HepG2 (cell line): Measurements from ENCODE around the gene GPR158. TPM values are rescaled to one million over a fixed set of nuclear protein-coding genes. Genes with fewer than 3 reads are reported as not detected.

Experiments
- ISX ChIP-seq: sonication (generic); formaldehyde crosslinking; conservative IDR thresholded peaks from 2 replicates; pipeline ENCODE4 v1.5.0; 2020; ENCODE audit warnings: missing genetic modification reagents
- KLF15 ChIP-seq: sonication (generic); formaldehyde crosslinking; IDR thresholded peaks from 2 replicates; pipeline ENCODE4 v1.8.1; 2023; ENCODE audit warnings: borderline replicate concordance, mild to moderate bottlenecking, inconsistent platforms, missing genetic modification reagents, mixed read lengths
- KMT2B ChIP-seq: IDR thresholded peaks from 2 replicates; pipeline ENCODE4 v1.6.1; 2016; ENCODE audit warnings: missing genetic modification reagents, missing compliant biosample characterization
- TBP ChIP-seq: sonication (generic); formaldehyde crosslinking; IDR thresholded peaks from 2 replicates; pipeline ENCODE4 v1.5.0; 2020; ENCODE audit warnings: missing genetic modification reagents
- YEATS2 ChIP-seq: sonication (generic); formaldehyde crosslinking; IDR thresholded peaks from 2 replicates; pipeline ENCODE4 v1.4.0; 2020; ENCODE audit warnings: missing genetic modification reagents, borderline replicate concordance
- ZNF331 ChIP-seq: sonication (generic); formaldehyde crosslinking; IDR thresholded peaks from 2 replicates; pipeline ENCODE4 v1.4.0; 2020; ENCODE audit warnings: missing genetic modification reagents
- ZNF343 ChIP-seq: sonication (generic); formaldehyde crosslinking; IDR thresholded peaks from 2 replicates; pipeline ENCODE4 v1.4.0; 2020; ENCODE audit warnings: mild to moderate bottlenecking, missing genetic modification reagents
- ZNF660 ChIP-seq: sonication (generic); formaldehyde crosslinking; IDR thresholded peaks from 2 replicates; pipeline ENCODE4 v1.5.1; 2020; ENCODE audit warnings: mild to moderate bottlenecking, low read depth, missing genetic modification reagents, borderline replicate concordance
- ZNF850 ChIP-seq: sonication (generic); formaldehyde crosslinking; conservative IDR thresholded peaks from 2 replicates; pipeline ENCODE4 v1.9.0; 2021; ENCODE audit warnings: mild to moderate bottlenecking, missing genetic modification reagents
- polyA plus RNA-seq, 8 experiments: library from polyadenylated mRNA; depleted of rRNA in 3 of 8; stranded (reverse) in 7 of 8; unstranded in 1 of 8; fragments of >200 nt; fragmentation: Illumina TruSeq in 4 of 8; extraction: Trizol in 4 of 8; gene quantifications; 2 replicates each; pipeline versions ENCODE4 v1.2.1 to v1.2.3, GENCODE V29; 2011 to 2016; ENCODE audit warnings: low read depth in 4 of 8, missing spikeins in 1 of 8, mixed read lengths in 1 of 8; ENCODE audit not compliant: insufficient read depth in 1 of 8
- total RNA-seq, 5 experiments: library from RNA; depleted of rRNA; stranded (reverse); fragments of >200 nt; fragmentation: Illumina TruSeq; extraction: Trizol; gene quantifications; 2 replicates each; pipeline ENCODE4 v1.2.3, GENCODE V29; 2016; ENCODE audit warnings: low read depth in 1 of 5
- TF ChIP-seq, protein P1 (sequence below): sonication (generic); formaldehyde crosslinking; IDR thresholded peaks from 2 replicates; pipeline ENCODE4 v1.4.0; 2020; ENCODE audit warnings: missing genetic modification reagents, borderline replicate concordance
- TF ChIP-seq, protein P2 (sequence below): sonication (generic); formaldehyde crosslinking; conservative IDR thresholded peaks from 2 replicates; pipeline ENCODE4 v1.4.0; 2020; ENCODE audit warnings: missing genetic modification reagents

Gene GPR158
- total and polyA plus RNA-seq, 2 of the 13 experiments (the other 11 are each of a cell fraction or from before 2014, with no cell fraction given) = not detected

DNA sequence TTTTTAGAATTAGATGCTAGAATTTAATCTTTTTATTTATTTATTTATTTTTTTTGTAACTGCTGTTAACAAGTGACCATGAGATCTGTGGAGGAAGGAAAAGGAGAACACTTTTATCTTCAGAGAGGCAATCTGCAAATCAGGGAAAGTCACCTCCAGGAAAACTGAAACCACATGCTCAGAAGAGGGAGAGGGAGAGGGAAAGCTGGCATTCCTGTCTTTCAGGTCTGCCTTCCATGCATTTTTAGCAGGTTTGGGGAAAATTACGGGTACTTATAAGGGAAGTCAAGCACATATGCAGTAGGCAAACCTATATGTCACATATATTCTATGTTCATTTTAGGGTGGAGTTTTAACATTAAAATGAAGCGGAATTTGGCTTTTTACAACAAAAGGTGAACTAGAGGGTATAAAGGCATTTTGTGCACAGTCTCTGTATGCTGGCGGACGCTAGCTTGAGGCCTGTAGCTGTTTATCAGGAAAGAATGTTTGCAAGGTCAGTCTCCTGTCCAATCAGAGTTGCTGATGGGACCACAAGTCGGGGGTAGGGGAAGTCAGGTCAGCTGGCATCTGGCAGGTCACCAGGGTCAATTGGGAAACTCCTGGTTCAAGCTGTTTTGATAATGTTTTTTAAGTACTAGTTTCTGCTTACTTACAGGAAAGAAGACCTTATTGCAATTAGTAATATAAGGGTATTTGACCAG, 333.5 kb downstream of the GPR158 start (continued):
- TF ChIP-seq KLF15 (no peak), ISX (CRISPR knock-in tag) (no peak), KMT2B (CRISPR knock-in tag) (no peak), YEATS2 (CRISPR knock-in tag) (no peak), ZNF343 (CRISPR knock-in tag) (no peak), TBP (CRISPR knock-in tag) (no peak), ZNF331 (CRISPR knock-in tag) (no peak), ZNF660 (CRISPR knock-in tag) (no peak), ZNF850 (CRISPR knock-in tag) (no peak)
- TF ChIP-seq, protein P1, sequence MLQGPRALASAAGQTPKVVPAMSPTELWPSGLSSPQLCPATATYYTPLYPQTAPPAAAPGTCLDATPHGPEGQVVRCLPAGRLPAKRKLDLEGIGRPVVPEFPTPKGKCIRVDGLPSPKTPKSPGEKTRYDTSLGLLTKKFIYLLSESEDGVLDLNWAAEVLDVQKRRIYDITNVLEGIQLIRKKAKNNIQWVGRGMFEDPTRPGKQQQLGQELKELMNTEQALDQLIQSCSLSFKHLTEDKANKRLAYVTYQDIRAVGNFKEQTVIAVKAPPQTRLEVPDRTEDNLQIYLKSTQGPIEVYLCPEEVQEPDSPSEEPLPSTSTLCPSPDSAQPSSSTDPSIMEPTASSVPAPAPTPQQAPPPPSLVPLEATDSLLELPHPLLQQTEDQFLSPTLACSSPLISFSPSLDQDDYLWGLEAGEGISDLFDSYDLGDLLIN (CRISPR knock-in tag) = no peak
- TF ChIP-seq, protein P2, sequence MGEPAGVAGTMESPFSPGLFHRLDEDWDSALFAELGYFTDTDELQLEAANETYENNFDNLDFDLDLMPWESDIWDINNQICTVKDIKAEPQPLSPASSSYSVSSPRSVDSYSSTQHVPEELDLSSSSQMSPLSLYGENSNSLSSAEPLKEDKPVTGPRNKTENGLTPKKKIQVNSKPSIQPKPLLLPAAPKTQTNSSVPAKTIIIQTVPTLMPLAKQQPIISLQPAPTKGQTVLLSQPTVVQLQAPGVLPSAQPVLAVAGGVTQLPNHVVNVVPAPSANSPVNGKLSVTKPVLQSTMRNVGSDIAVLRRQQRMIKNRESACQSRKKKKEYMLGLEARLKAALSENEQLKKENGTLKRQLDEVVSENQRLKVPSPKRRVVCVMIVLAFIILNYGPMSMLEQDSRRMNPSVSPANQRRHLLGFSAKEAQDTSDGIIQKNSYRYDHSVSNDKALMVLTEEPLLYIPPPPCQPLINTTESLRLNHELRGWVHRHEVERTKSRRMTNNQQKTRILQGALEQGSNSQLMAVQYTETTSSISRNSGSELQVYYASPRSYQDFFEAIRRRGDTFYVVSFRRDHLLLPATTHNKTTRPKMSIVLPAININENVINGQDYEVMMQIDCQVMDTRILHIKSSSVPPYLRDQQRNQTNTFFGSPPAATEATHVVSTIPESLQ (CRISPR knock-in tag) = no peak
